Adrenal gland (tissue), 12 donors: ENCODE data around the gene THBS3. TPM values are rescaled to one million over a fixed set of nuclear protein-coding genes. Genes with fewer than 3 reads are reported as not detected.
"Not testable (repeated sequence)": the region's sequence is repeated elsewhere in the genome, so short reads cannot be mapped to it uniquely, and the experiment has no call there.

Experiments used
- DNase-seq, 7 donors: peaks; one replicate each; pipeline ENCODE4 v3.0.0-alpha.2; 2019 to 2020
- H3K27ac ChIP-seq, 5 donors: fragments of 200-600 bp; sonication (generic) in 4 of 5; 1 replicate in 3 of 5; 2 replicates in 2 of 5; pipeline versions ENCODE4 v1.5.1 to v1.8.0; 2016 to 2020; ENCODE audit warnings: mild to moderate bottlenecking in 1 of 5
- H3K27me3 ChIP-seq: fragments of 200-600 bp; 2 replicates; pipeline ENCODE4 v1.8.0; 2021
- H3K36me3 ChIP-seq, 2 donors: fragments of 200-600 bp; replicated peaks in 1 of 2; 1 replicate in 1 of 2; 2 replicates in 1 of 2; pipeline versions ENCODE4 v1.5.1 to v1.8.0; 2018 to 2022
- H3K4me1 ChIP-seq, 2 donors: fragments of 200-600 bp; replicated peaks in 1 of 2; 1 replicate in 1 of 2; 2 replicates in 1 of 2; pipeline versions ENCODE4 v1.5.1 to v1.8.0; 2018 to 2021
- H3K4me3 ChIP-seq, 4 donors: fragments of 200-600 bp; sonication (generic) in 3 of 4; one replicate each; pipeline ENCODE4 v1.5.1; 2016 to 2018
- H3K9me3 ChIP-seq, 3 donors: fragments of 200-600 bp; sonication (generic) in 1 of 3; replicated peaks in 1 of 3; 1 replicate in 2 of 3; 2 replicates in 1 of 3; pipeline versions ENCODE4 v1.5.1 to v1.8.0; 2016 to 2021
- POLR2A ChIP-seq, 2 donors: fragments of 450-650 bp; IDR thresholded peaks; one replicate each; pipeline ENCODE4 v1.6.1; 2017; ENCODE audit warnings: antibody characterized with exemption in 2 of 2, mild to moderate bottlenecking in 2 of 2, moderate library complexity in 1 of 2
- WGBS, 4 donors: extraction: QIAGEN DNeasy Blood & Tissue Kit in 2 of 4; methylation state at CpG; one replicate each; pipeline versions ENCODE4 v1.1.5 to v1.1.7; 2013 to 2017; 5-methylcytosine and 5-hydroxymethylcytosine counted together
- intact Hi-C, 2 donors: fragments of 100-400 bp; cut with DNase I; formaldehyde crosslinking; loops; one replicate each; pipeline versions ENCODE4 v1.14.1 to v1.15.0; 2022 to 2023
- polyA plus RNA-seq, 3 donors: library from polyadenylated mRNA; stranded (reverse); fragments of 200-250 nt in 2 of 3; fragments of 350-450 nt in 1 of 3; fragmentation: Illumina TruSeq in 1 of 3; extraction: RNeasy Lipid Tissue Mini Kit (QIAGEN cat#74804) in 1 of 3; gene quantifications; one replicate each; pipeline ENCODE4 v1.2.3, GENCODE V29; 2013 to 2014
- total RNA-seq, 9 donors: library from RNA; depleted of rRNA in 4 of 9; stranded (reverse); fragments of >200 nt in 4 of 9; fragments of 120-200 nt in 1 of 9; fragmentation: NEBNext Ultra II Directional in 1 of 9; extraction: Animal tissue kit (Norgen Biotek cat#: 25700) in 1 of 9; gene quantifications; one replicate each; pipeline versions ENCODE4 v1.1.0 to v1.2.4, GENCODE V29; 2013 to 2023
- TF ChIP-seq, protein P1 (sequence below), 6 experiments: fragments of 450-650 bp in 4 of 6; fragments of 200-600 bp in 2 of 6; sonication (generic) in 1 of 6; IDR thresholded peaks; 1 replicate in 5 of 6; 2 replicates in 1 of 6; pipeline versions ENCODE4 v1.5.1 to v1.8.0; 2016 to 2021; ENCODE audit warnings: antibody characterized with exemption in 6 of 6, mild to moderate bottlenecking in 2 of 6, moderate library complexity in 1 of 6
- donor health status: healthy with polysubstance abuse.
- donor health status: Bipolar disorder and iron deficiency.
- donor health status: DM: yes; HTN: yes; CAD: no.
- donor health status: DM: no; HTN: no; CAD: no.
- donor health status: DM: no; HTN: no; CAD: no.
- donor health status: DM: yes; HTN: yes; CAD: no.

Gene THBS3
- total and polyA plus RNA-seq, 12 donors, result 7.1 to 147 (median 16.7) TPM

DNA sequence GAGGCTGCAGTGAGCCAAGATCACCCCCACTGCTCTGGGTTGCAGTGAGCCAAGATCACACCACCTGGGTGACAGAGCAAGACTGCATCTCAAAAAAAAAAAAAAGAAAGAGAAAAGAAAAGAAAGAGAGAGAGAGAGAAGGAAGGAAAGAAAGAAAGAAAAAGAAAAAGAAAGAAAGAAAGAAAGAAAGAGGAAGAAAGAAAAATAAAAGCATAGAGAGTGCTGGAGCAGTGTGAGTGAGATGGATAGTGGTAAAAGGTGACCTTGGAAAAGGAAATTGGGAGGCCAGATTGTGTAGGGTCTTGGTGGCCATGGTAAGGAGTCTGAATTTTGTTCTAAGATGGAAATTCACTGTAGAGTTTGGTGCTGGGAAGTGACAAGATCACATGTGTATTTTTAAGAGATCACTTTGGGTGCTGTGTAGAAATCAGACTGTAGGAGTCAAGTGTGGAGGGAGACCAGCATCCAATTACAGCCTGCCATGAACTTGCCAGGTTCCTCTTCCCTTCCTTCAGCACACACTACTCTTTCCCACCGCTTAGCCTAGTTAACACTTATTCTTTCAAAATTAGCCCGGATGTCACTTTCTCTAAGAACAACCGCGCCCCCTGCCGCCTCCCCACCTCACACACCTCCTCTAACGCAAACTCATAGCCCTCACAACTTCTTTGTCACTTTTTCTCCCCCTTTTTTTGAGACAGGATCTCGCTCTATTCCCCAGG is 18.7 kb upstream of the THBS3 start:
- Histone ChIP-seq H3K27me3 (no peaks in the 10 kb centered on the region), H3K36me3 (no peaks in the 10 kb centered on the region), H3K9me3 (no peaks in the 10 kb centered on the region), H3K27ac (peak overlapping the region in 4 of 5 donors; percentile 60 to 90 (median 86)), H3K4me1 (peaks cover 24 to 29% of the 10 kb centered on the region in 2 donors), H3K4me3 (peak overlapping the region in 1 of 4 donors; percentile 60)
- WGBS, 4 donors, result 1 to 4% (median 1%) methylated on average over 7 of the region's 7 CpGs
- TF ChIP-seq POLR2A (IDR thresholded peaks at IDR 0.05), result no peak
- TF ChIP-seq, protein P1, sequence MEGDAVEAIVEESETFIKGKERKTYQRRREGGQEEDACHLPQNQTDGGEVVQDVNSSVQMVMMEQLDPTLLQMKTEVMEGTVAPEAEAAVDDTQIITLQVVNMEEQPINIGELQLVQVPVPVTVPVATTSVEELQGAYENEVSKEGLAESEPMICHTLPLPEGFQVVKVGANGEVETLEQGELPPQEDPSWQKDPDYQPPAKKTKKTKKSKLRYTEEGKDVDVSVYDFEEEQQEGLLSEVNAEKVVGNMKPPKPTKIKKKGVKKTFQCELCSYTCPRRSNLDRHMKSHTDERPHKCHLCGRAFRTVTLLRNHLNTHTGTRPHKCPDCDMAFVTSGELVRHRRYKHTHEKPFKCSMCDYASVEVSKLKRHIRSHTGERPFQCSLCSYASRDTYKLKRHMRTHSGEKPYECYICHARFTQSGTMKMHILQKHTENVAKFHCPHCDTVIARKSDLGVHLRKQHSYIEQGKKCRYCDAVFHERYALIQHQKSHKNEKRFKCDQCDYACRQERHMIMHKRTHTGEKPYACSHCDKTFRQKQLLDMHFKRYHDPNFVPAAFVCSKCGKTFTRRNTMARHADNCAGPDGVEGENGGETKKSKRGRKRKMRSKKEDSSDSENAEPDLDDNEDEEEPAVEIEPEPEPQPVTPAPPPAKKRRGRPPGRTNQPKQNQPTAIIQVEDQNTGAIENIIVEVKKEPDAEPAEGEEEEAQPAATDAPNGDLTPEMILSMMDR (IDR thresholded peaks at IDR 0.05), result peak in 5 of 6 experiments; percentile 18 to 66 (median 51)
- DNase-seq, result peak in 6 of 7 donors; percentile 58 to 88 (median 66)
- intact Hi-C loops, result no loop called here

DNA sequence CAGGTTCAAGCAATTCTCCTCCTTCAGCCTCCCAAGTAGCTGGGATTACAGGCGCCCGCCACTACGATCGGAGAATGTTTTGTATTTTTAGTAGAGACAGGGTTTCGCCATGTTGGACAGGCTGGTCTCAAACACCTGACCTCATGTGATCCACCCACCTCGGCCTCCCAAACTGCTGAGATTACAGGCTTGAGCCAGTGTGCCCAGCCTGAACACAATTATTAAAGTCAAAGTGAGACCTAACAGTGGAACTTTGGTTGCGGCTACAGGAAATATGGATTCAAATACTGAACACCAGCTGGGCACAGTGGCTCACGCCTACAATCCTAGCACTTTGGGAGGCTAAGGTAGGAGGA is 17.7 kb upstream of the THBS3 start:
- Histone ChIP-seq H3K27ac (peak overlapping the region in 3 of 5 donors; percentile 61 to 79 (median 68)), H3K4me1 (peaks cover 24 to 29% of the 10 kb centered on the region in 2 donors)
- DNase-seq, H3K9me3 ChIP-seq, H3K27me3 ChIP-seq, H3K4me3 ChIP-seq, H3K36me3 ChIP-seq, intact Hi-C loops: not testable (repeated sequence)
- WGBS, 4 donors, result 95 to 98% (median 96%) methylated on average over 7 to 8 of the region's 8 CpGs

- Histone ChIP-seq H3K27me3 (no peaks in the 10 kb centered on the region), H3K9me3 (no peaks in the 10 kb centered on the region), H3K27ac (no peak overlapping the region), H3K4me3 (no peak overlapping the region), H3K36me3 (no peaks in the 10 kb centered on the region), H3K4me1 (peaks cover 24 to 41% of the 10 kb centered on the region in 2 donors)
- DNase-seq, result no peak
- WGBS, 4 donors, result 61 to 82% (median 72%) methylated on average over 7 of the region's 7 CpGs
- TF ChIP-seq, protein P1 (IDR thresholded peaks at IDR 0.05), result no peak
- TF ChIP-seq POLR2A (IDR thresholded peaks at IDR 0.05), result no peak
- intact Hi-C loops, result no loop called here
Observed at GRCh38 chr1:155223047-155223446, 15.3 kb upstream of the THBS3 start.

DNA sequence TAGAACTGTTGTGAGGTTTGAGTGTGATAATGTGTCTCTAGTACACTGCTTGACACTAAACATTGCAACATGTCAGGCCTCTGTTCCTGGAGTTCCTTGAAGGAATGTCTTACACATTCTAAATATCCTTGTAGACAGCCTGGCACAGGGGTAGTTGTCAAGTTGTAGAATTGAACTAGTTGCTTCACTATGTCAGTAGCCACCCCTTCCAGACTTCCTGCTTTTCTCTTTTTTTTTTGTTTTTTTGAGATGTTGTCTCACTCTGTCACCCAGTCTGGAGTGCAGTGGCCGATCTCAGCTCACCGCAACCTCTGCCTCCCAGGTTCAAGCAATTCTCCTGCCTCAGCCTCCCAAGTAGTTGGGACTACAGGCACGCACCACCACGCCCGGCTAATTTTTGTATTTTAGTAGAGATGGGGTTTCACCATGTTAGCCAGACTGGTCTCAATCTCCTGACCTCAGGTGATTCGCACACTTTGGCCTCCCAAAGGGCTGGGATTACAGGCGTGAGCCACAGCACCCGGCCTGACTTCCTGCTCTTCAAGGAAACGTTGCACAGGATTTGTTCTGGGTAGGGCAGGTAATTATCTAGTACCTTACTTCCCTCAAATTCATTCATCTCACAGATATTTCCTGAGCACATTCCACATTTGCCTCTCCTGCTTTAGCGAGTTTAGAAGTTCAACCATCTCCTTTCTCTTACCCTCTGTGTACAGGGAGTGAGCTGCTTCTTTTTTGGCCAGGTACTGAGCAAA is 12.7 kb upstream of the THBS3 start:
- DNase-seq, H3K36me3 ChIP-seq, H3K27ac ChIP-seq, intact Hi-C loops, H3K4me3 ChIP-seq, H3K27me3 ChIP-seq, H3K9me3 ChIP-seq: not testable (repeated sequence)
- 88 to 93% (median 90%) methylated on average over 10 of the region's 10 CpGs for whole genome bisulfite sequencing, 4 donors
- H3K4me1 ChIP-seq, result peaks cover 13 to 25% of the 10 kb centered on the region in 2 donors

- Histone ChIP-seq H3K27ac (peak overlapping the region in 1 of 5 donors; percentile 5), H3K4me3 (peak overlapping the region in 1 of 4 donors; percentile 3), H3K9me3 (no peaks in the 10 kb centered on the region), H3K4me1 (peaks cover 6 to 18% of the 10 kb centered on the region in 2 donors), H3K27me3 (no peaks in the 10 kb centered on the region), H3K36me3 (no peaks in the 10 kb centered on the region)
- no peak for TF ChIP-seq POLR2A (IDR thresholded peaks at IDR 0.05)
- TF ChIP-seq, protein P1 (IDR thresholded peaks at IDR 0.05), result no peak
- intact Hi-C loops, result no loop called here
- 6 to 19% (median 15%) methylated on average over 1 of the region's 1 CpG for WGBS, 4 donors
- peak in 2 of 7 donors; percentile 41 to 54 for DNase-seq
Observed at GRCh38 chr1:155219592-155220031, 11.9 kb upstream of the THBS3 start.
